K562 (cell line): ENCODE results near the gene USF2. TPM values are rescaled to one million over a fixed set of nuclear protein-coding genes. Genes with fewer than 3 reads are reported as not detected.

ENCODE experiments used
- AFF4 ChIP-seq: sonication (generic); formaldehyde crosslinking; IDR thresholded peaks from 2 replicates; pipeline ENCODE4 v1.8.0; 2023; ENCODE audit warnings: mild to moderate bottlenecking, missing genetic modification reagents
- BHLHE40 ChIP-seq: IDR thresholded peaks from 2 replicates; pipeline ENCODE4 v1.6.1; 2011; ENCODE audit warnings: low read length, improper control_type of control experiment
- CREBBP ChIP-seq: IDR thresholded peaks from one replicate; pipeline ENCODE4 v1.6.1; 2012; ENCODE audit warnings: low read depth, mild to moderate bottlenecking, control low read depth, inconsistent platforms, low read length
- CXXC5 ChIP-seq: fragments of 250-450 bp; sonication (Bioruptor Pico); IDR thresholded peaks from 2 replicates; pipeline ENCODE4 v1.8.0; 2022; ENCODE audit warnings: inconsistent platforms, mild to moderate bottlenecking, moderate library complexity
- E2F3 ChIP-seq: fragments of 250-450 bp; sonication (Bioruptor Pico); IDR thresholded peaks from 2 replicates; pipeline ENCODE4 v1.4.0; 2020; ENCODE audit warnings: mild to moderate bottlenecking
- ELF1 ChIP-seq: fragments of 200-800 bp; sonication (Bioruptor generic); IDR thresholded peaks from 2 replicates; pipeline ENCODE4 v1.6.1; 2016; ENCODE audit warnings: missing genetic modification characterization, missing compliant biosample characterization
- GATA2 ChIP-seq: sonication (generic); formaldehyde crosslinking; IDR thresholded peaks from 2 replicates; pipeline ENCODE4 v1.4.0; 2020; ENCODE audit warnings: mild to moderate bottlenecking, missing genetic modification reagents
- HDAC2 ChIP-seq: fragments of 450-650 bp; IDR thresholded peaks from 2 replicates; pipeline ENCODE4 v1.6.1; 2016; ENCODE audit warnings: mild to moderate bottlenecking
- HNRNPUL1 ChIP-seq: fragments of 200-400 bp; formaldehyde crosslinking; IDR thresholded peaks from 2 replicates; pipeline ENCODE4 v1.6.1; 2017; ENCODE audit warnings: low read length
- MAX ChIP-seq: sonication (generic); formaldehyde crosslinking; IDR thresholded peaks from 2 replicates; pipeline ENCODE4 v1.9.0; 2022; ENCODE audit warnings: mild to moderate bottlenecking, missing genetic modification reagents
- MED1 ChIP-seq: sonication (generic); formaldehyde crosslinking; IDR thresholded peaks from 2 replicates; pipeline ENCODE4 v1.8.1; 2023; ENCODE audit warnings: missing genetic modification reagents, borderline replicate concordance
- MLX ChIP-seq, 2 experiments: fragments of 450-650 bp in 1 of 2; sonication (generic) in 1 of 2; formaldehyde crosslinking; conservative IDR thresholded peaks; 2 replicates each; pipeline versions ENCODE4 v1.4.0 to v1.8.1; 2020 to 2022; ENCODE audit warnings: mild to moderate bottlenecking in 1 of 2, missing genetic modification reagents in 1 of 2
- NFIC ChIP-seq: fragments of 450-650 bp; IDR thresholded peaks from 2 replicates; pipeline ENCODE4 v1.6.1; 2017; ENCODE audit warnings: mild to moderate bottlenecking, inconsistent platforms
- PHB ChIP-seq: fragments of 250-450 bp; sonication (Bioruptor Pico); IDR thresholded peaks from 2 replicates; pipeline ENCODE4 v1.5.0; 2021
- RBM17 ChIP-seq: fragments of 200-400 bp; formaldehyde crosslinking; IDR thresholded peaks from 2 replicates; pipeline ENCODE4 v1.6.1; 2017; ENCODE audit warnings: low read depth, mild to moderate bottlenecking, low read length, borderline replicate concordance
- RUNX1 ChIP-seq: sonication (generic); IDR thresholded peaks from 2 replicates; pipeline ENCODE4 v1.6.1; 2016; ENCODE audit warnings: antibody characterized with exemption, low read depth
- TFAP4 ChIP-seq: sonication (generic); formaldehyde crosslinking; IDR thresholded peaks from 2 replicates; pipeline ENCODE4 v1.8.0; 2022; ENCODE audit warnings: missing genetic modification reagents, mild to moderate bottlenecking, moderate library complexity, borderline replicate concordance
- ZBTB5 ChIP-seq: fragments of 450-650 bp; IDR thresholded peaks from 2 replicates; pipeline ENCODE4 v1.6.1; 2017; ENCODE audit warnings: antibody characterized with exemption
- ZBTB8A ChIP-seq: fragments of 450-650 bp; IDR thresholded peaks from 2 replicates; pipeline ENCODE4 v1.6.1; 2018; ENCODE audit warnings: mild to moderate bottlenecking, moderate library complexity; ENCODE audit not compliant: partially characterized antibody
- ZFP30 ChIP-seq: fragments of 250-450 bp; sonication (Bioruptor Pico); IDR thresholded peaks from 2 replicates; pipeline ENCODE4 v1.8.0; 2022; ENCODE audit warnings: moderate library complexity, mild to moderate bottlenecking, inconsistent platforms, borderline replicate concordance
- ZKSCAN8 ChIP-seq: fragments of 200-800 bp; sonication (Bioruptor generic); IDR thresholded peaks from 2 replicates; pipeline ENCODE4 v1.6.1; 2016; ENCODE audit warnings: missing genetic modification characterization, missing compliant biosample characterization
- ZNF324 ChIP-seq: fragments of 250-450 bp; sonication (Bioruptor Pico); IDR thresholded peaks from 2 replicates; pipeline ENCODE4 v1.4.0; 2020; ENCODE audit warnings: mild to moderate bottlenecking
- ZNF444 ChIP-seq: fragments of 250-450 bp; sonication (Bioruptor Pico); IDR thresholded peaks from 2 replicates; pipeline ENCODE4 v1.4.0; 2020; ENCODE audit warnings: mild to moderate bottlenecking, moderate library complexity
- polyA plus RNA-seq, 8 experiments: library from polyadenylated mRNA; depleted of rRNA in 4 of 8; stranded (reverse) in 5 of 8; unstranded in 3 of 8; fragments of >200 nt; fragmentation: Nextera tagmentation in 2 of 8; fragmentation: Illumina TruSeq in 1 of 8; extraction: Ambion mirVana in 2 of 8; extraction: Trizol in 1 of 8; gene quantifications; 2 replicates each; pipeline versions ENCODE4 v1.2.1 to v1.2.3, GENCODE V29; 2011 to 2014; ENCODE audit warnings: inconsistent platforms in 1 of 8, missing spikeins in 1 of 8
- total RNA-seq, 7 experiments: library from RNA; depleted of rRNA in 6 of 7; stranded (reverse); fragments of >200 nt in 6 of 7; fragmentation: Illumina TruSeq in 2 of 7; extraction: Trizol in 2 of 7; gene quantifications; 2 replicates each; pipeline versions ENCODE4 v1.2.1 to v1.2.3, GENCODE V29; 2011 to 2021; ENCODE audit warnings: low replicate concordance in 1 of 7

Gene USF2
- total and polyA plus RNA-seq, 9 of the 15 experiments (the other 6 are each of a cell fraction or from before 2014, with no cell fraction given) = 0.27 to 93.7 (median 58.4) TPM

- TF ChIP-seq GATA2 = no peak
- no peak for TF ChIP-seq PHB (CRISPR knock-in tag)
- no peak for TF ChIP-seq ZBTB5
- TF ChIP-seq TFAP4 (CRISPR knock-in tag) = no peak
- no peak for TF ChIP-seq ELF1 (tag)
- no peak for TF ChIP-seq ZNF324
- TF ChIP-seq CREBBP = no peak
- TF ChIP-seq MED1 = no peak
- TF ChIP-seq MLX (CRISPR knock-in tag; conservative IDR thresholded peaks at IDR 0.05) = no peak
- no peak for TF ChIP-seq BHLHE40
- no peak for TF ChIP-seq HDAC2
- no peak for TF ChIP-seq NFIC
- TF ChIP-seq ZFP30 (CRISPR knock-in tag) = no peak
- peak; percentile 71 for TF ChIP-seq CXXC5 (CRISPR knock-in tag)
- no peak for TF ChIP-seq E2F3 (CRISPR knock-in tag)
- TF ChIP-seq HNRNPUL1 = no peak
- no peak for TF ChIP-seq ZKSCAN8 (CRISPR knock-in tag)
- TF ChIP-seq MAX (CRISPR knock-in tag) = no peak
- no peak for TF ChIP-seq RUNX1
- no peak for TF ChIP-seq RBM17
- TF ChIP-seq AFF4 = no peak
- no peak for TF ChIP-seq ZBTB8A
- no peak for TF ChIP-seq ZNF444 (CRISPR knock-in tag)
Observed at GRCh38 chr19:35267818-35268535, 785 bp upstream of the USF2 start (continued).
